ENCODE results near the gene MALT1. TPM values are rescaled to one million over a fixed set of nuclear protein-coding genes. Genes with fewer than 3 reads are reported as not detected.

MALT1 gene
- total RNA-seq, 2 donors from 2014 or later, result 41.1 to 51.6 TPM

- TF ChIP-seq POLR2AphosphoS5 (IDR thresholded peaks at IDR 0.05) (no peak), POLR2A (IDR thresholded peaks at IDR 0.05) (no peak)
- TF ChIP-seq, protein P1, sequence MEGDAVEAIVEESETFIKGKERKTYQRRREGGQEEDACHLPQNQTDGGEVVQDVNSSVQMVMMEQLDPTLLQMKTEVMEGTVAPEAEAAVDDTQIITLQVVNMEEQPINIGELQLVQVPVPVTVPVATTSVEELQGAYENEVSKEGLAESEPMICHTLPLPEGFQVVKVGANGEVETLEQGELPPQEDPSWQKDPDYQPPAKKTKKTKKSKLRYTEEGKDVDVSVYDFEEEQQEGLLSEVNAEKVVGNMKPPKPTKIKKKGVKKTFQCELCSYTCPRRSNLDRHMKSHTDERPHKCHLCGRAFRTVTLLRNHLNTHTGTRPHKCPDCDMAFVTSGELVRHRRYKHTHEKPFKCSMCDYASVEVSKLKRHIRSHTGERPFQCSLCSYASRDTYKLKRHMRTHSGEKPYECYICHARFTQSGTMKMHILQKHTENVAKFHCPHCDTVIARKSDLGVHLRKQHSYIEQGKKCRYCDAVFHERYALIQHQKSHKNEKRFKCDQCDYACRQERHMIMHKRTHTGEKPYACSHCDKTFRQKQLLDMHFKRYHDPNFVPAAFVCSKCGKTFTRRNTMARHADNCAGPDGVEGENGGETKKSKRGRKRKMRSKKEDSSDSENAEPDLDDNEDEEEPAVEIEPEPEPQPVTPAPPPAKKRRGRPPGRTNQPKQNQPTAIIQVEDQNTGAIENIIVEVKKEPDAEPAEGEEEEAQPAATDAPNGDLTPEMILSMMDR (IDR thresholded peaks at IDR 0.05), result no peak
- 100% methylated on average over 2 of the region's 2 CpGs for WGBS
- Histone ChIP-seq H3K27me3 (replicated peaks; ENCODE audit: insufficient read depth) (no peaks in the 10 kb centered on the region), H3K27ac (no peak overlapping the region), H3K4me1 (replicated peaks) (no peaks in the 10 kb centered on the region), H3K4me3 (no peak overlapping the region), H3K9me3 (no peaks in the 10 kb centered on the region), H3K36me3 (peaks cover 0 to 29% of the 10 kb centered on the region in 2 donors)
- intact Hi-C loops (cut with DNase I), result no loop called here
- DNase-seq (ENCODE audit: low spot score), result no peak
Observed at GRCh38 chr18:58745914-58746313, 74.6 kb downstream of the MALT1 start.

DNA sequence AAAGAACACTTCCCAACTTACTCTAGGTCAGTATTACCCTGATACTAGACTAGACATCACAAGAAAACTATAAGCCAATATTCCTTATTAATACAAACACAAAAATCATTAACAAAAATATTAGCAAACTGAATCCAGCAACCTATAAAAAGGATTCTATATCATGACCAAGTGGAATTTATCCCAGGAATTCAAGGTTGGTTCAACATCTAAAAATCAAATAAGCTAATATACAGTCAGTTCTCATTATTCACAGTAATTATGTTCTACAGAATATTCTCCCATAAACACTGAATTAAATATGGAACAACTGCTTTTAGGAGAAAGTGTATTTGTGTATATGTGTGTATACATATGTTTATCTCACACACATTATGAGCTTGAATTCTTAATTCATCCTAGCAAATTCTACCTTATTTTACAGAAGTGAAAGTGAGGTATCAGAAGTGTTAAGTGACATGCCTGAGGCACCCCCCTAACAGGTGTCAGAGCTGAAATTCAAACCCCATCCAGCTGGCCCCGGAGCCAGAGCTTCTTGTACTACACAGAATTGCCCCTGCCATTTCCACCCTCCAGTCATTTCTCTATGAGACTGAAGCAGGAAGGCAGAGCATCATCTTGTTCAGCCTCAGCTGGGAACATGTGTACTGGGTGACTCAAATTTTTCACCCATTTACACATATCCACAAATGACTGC is 77.8 kb downstream of the MALT1 start:
- H3K9me3 ChIP-seq, result no peaks in the 10 kb centered on the region
- 100% methylated on average over 1 of the region's 1 CpG for WGBS
- no peak overlapping the region for H3K4me3 ChIP-seq
- H3K27ac ChIP-seq, result no peak overlapping the region
- H3K4me1 ChIP-seq (replicated peaks), result no peaks in the 10 kb centered on the region
- TF ChIP-seq POLR2AphosphoS5 (IDR thresholded peaks at IDR 0.05) (no peak), POLR2A (IDR thresholded peaks at IDR 0.05) (no peak)
- TF ChIP-seq, protein P1 (IDR thresholded peaks at IDR 0.05), result no peak
- no peaks in the 10 kb centered on the region for H3K27me3 ChIP-seq (replicated peaks; ENCODE audit: insufficient read depth)
- intact Hi-C loops (cut with DNase I), result no loop called here
- peaks cover 0 to 29% of the 10 kb centered on the region in 2 donors for H3K36me3 ChIP-seq
- DNase-seq (ENCODE audit: low spot score), result no peak

DNA sequence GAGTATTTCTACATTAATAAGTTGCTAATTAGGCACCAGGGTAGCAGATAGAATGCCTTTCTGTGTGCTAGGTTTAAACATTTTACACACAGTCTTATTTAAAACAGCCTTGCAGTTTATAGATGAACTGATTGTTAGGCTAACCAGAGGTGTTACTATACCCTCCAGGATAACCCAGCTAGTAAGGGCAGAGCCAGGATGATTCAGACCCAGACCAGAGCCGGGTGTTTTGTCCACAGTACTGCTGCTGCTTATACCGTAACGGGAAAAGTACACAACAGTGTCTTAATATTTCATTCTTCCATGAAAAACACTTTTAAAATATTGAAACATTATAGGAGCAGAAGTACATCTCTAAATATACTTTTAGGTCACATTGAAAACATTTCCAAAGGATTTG is 82.7 kb downstream of the MALT1 start:
- no peak for DNase-seq (ENCODE audit: low spot score)
- TF ChIP-seq, protein P1 (IDR thresholded peaks at IDR 0.05), result no peak
- no peak for TF ChIP-seq POLR2A (IDR thresholded peaks at IDR 0.05)
- no peak for TF ChIP-seq POLR2AphosphoS5 (IDR thresholded peaks at IDR 0.05)
- Histone ChIP-seq H3K27me3 (replicated peaks; ENCODE audit: insufficient read depth) (no peaks in the 10 kb centered on the region), H3K9me3 (no peaks in the 10 kb centered on the region), H3K36me3 (peaks cover 0 to 5% of the 10 kb centered on the region in 2 donors), H3K27ac (no peak overlapping the region), H3K4me3 (no peak overlapping the region), H3K4me1 (replicated peaks) (peaks cover 6% of the 10 kb centered on the region)
- 46% methylated on average over 3 of the region's 3 CpGs for WGBS
- intact Hi-C loops (cut with DNase I), result no loop called here

DNA sequence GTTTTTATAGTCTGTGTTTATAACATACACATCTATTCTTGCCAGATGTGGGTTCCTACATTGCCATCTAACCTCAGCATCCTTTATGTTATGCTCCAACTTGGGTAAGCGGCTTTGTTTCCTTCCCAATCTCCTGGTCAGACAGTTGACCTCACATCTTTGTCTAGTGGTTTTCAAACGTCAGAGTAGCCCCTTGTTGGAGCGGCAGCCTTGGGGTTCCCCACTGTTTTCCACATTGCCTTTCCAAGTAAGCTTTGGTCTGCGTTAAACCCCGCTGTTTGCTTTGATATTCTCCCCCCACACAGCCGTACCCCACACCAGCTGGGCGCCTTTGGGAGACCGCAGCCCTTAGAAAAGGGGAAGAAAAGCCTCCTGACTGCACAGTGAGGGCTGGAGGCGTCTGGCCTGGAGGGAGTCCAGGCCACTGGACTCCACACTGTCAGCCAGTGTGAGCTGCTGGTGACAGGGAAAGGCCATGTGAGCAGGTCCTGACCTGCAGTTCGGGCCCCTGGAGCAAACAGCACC is 83.3 kb downstream of the MALT1 start:
- peak; percentile 30 for DNase-seq (ENCODE audit: low spot score)
- no peaks in the 10 kb centered on the region for H3K27me3 ChIP-seq (replicated peaks; ENCODE audit: insufficient read depth)
- TF ChIP-seq POLR2AphosphoS5 (IDR thresholded peaks at IDR 0.05) (no peak), POLR2A (IDR thresholded peaks at IDR 0.05) (no peak)
- TF ChIP-seq, protein P1 (IDR thresholded peaks at IDR 0.05), result no peak

More for the DNA sequence above, 83.3 kb downstream of the MALT1 start:
- Histone ChIP-seq H3K4me3 (no peak overlapping the region), H3K4me1 (replicated peaks) (peaks cover 6% of the 10 kb centered on the region), H3K36me3 (no peaks in the 10 kb centered on the region), H3K27ac (peak overlapping the region; percentile 48 to 56), H3K9me3 (no peaks in the 10 kb centered on the region)
- intact Hi-C loops (cut with DNase I), result no loop called here
- WGBS, result 30% methylated on average over 10 of the region's 10 CpGs
